22Rv1 (cell line): ENCODE data around the gene ERI3.

Experiments used
- H3K27ac ChIP-seq: fragments of 450-650 bp; 2 replicates; pipeline ENCODE4 v1.5.1; 2017
- CTCF ChIP-seq: fragments of 450-650 bp; IDR thresholded peaks from 2 replicates; pipeline ENCODE4 v1.5.1; 2017; ENCODE audit warnings: mild to moderate bottlenecking
- ZFX ChIP-seq: fragments of 450-650 bp; IDR thresholded peaks from 2 replicates; pipeline ENCODE4 v1.6.1; 2017; ENCODE audit warnings: antibody characterized with exemption, borderline replicate concordance

The ERI3 gene

GRCh38 chr1:44272992-44273391 is 82.1 kb downstream of the ERI3 start:
- H3K27ac ChIP-seq: no peak overlapping the region
- TF ChIP-seq CTCF: no peak
- TF ChIP-seq ZFX: no peak

GRCh38 chr1:44271646-44272045 is 83.4 kb downstream of the ERI3 start:
- TF ChIP-seq CTCF (no peak), ZFX (no peak)
- no peak overlapping the region for H3K27ac ChIP-seq

GRCh38 chr1:44270686-44271628 is 84.1 kb downstream of the ERI3 start:
- no peak overlapping the region for H3K27ac ChIP-seq
- TF ChIP-seq CTCF (no peak), ZFX (no peak)

GRCh38 chr1:44268054-44268453 is 87.0 kb downstream of the ERI3 start:
- no peak overlapping the region for H3K27ac ChIP-seq
- TF ChIP-seq CTCF (no peak), ZFX (no peak)

- no peak for TF ChIP-seq ZFX
- no peak for TF ChIP-seq CTCF
- H3K27ac ChIP-seq: no peak overlapping the region
Observed at GRCh38 chr1:44267438-44267837, 87.6 kb downstream of the ERI3 start.

GRCh38 chr1:44266400-44267344 is 88.4 kb downstream of the ERI3 start:
- no peak overlapping the region for H3K27ac ChIP-seq
- TF ChIP-seq ZFX (no peak), CTCF (no peak)
